Calu3 (cell line): ENCODE data around the gene HPN. TPM values are rescaled to one million over a fixed set of nuclear protein-coding genes. Genes with fewer than 3 reads are reported as not detected.
"Not testable (repeated sequence)": the region's sequence is repeated elsewhere in the genome, so short reads cannot be mapped to it uniquely, and the experiment has no call there.

Source experiments
- BruUV-seq: library from RNA; stranded (reverse); fragments of 400-500 nt; replicated peaks from 2 replicates; lab custom pipeline; 2021; lab: Mats Ljungman, UMichigan
- CTCF ChIA-PET: fragments of 300-600 bp; sonication (Branson Sonifier 250); formaldehyde crosslinking; loops from one replicate; lab custom pipeline; 2022; ENCODE audit warnings: antibody characterized with exemption; lab: Charles Lee
- DNase-seq: peaks from one replicate; pipeline ENCODE4 v3.0.0; 2022
- H3K27ac Mint-ChIP-seq: one replicate; pipeline ENCODE4 v1.8.0; 2022; ENCODE audit warnings: mixed read lengths; ENCODE audit not compliant: unreplicated experiment
- H3K27me3 Mint-ChIP-seq: one replicate; pipeline ENCODE4 v1.8.0; 2022; ENCODE audit warnings: mixed read lengths; ENCODE audit not compliant: unreplicated experiment
- H3K36me3 Mint-ChIP-seq: one replicate; pipeline ENCODE4 v1.8.0; 2022; ENCODE audit warnings: mild to moderate bottlenecking, moderate library complexity, mixed read lengths; ENCODE audit not compliant: insufficient read depth, unreplicated experiment
- H3K4me1 Mint-ChIP-seq: one replicate; pipeline ENCODE4 v1.8.0; 2022; ENCODE audit warnings: mild to moderate bottlenecking, low read depth, mixed read lengths; ENCODE audit not compliant: unreplicated experiment
- H3K4me3 Mint-ChIP-seq: one replicate; pipeline ENCODE4 v1.8.0; 2022; ENCODE audit warnings: mild to moderate bottlenecking, low read depth, moderate library complexity, mixed read lengths; ENCODE audit not compliant: unreplicated experiment
- H3K9me3 Mint-ChIP-seq: one replicate; pipeline ENCODE4 v1.8.0; 2022; ENCODE audit warnings: low read depth, mixed read lengths; ENCODE audit not compliant: unreplicated experiment
- CTCF ChIP-seq: fragments of 200-600 bp; IDR thresholded peaks from one replicate; pipeline ENCODE4 v1.8.0; 2022; ENCODE audit warnings: antibody characterized with exemption; ENCODE audit not compliant: unreplicated experiment
- intact Hi-C: fragments of 100-400 bp; cut with micrococcal nuclease; formaldehyde crosslinking; loops from one replicate; pipeline ENCODE4 v1.10.0; 2022; ENCODE audit not compliant: unreplicated experiment
- total RNA-seq: library from RNA; stranded (reverse); gene quantifications from 2 replicates; pipeline ENCODE4 v1.2.3, GENCODE V29; 2022

HPN gene
- total RNA-seq, 1 experiment from 2014 or later = 1.4 TPM

GRCh38 chr19:34995551-34995950 is 46.0 kb upstream of the HPN start:
- H3K27ac Mint-ChIP-seq = peak overlapping the region; percentile 39
- H3K27me3 Mint-ChIP-seq = no peaks in the 10 kb centered on the region
- no peak overlapping the region for H3K4me3 Mint-ChIP-seq
- peaks cover 28% of the 10 kb centered on the region for H3K36me3 Mint-ChIP-seq
- BruUV-seq = no TSS peak
- no peaks in the 10 kb centered on the region for H3K9me3 Mint-ChIP-seq
- CTCF ChIA-PET = interaction anchor here (0.5 to 1.9 kb wide), 9 partner anchors 11 to 736 kb away, joined by 3 to 8 read pairs (median 5); no protein-coding TSS in a partner anchor
- intact Hi-C loops = no loop called here
- no peak for TF ChIP-seq CTCF
- DNase-seq = peak; percentile 48
- H3K4me1 Mint-ChIP-seq = peaks cover 40% of the 10 kb centered on the region

GRCh38 chr19:34997071-34997617 is 44.4 kb upstream of the HPN start:
- H3K9me3 Mint-ChIP-seq = no peaks in the 10 kb centered on the region
- DNase-seq = no peak
- CTCF ChIA-PET = interaction anchor here (0.7 kb wide), 1 partner anchor 343 kb away, joined by 5 read pairs; no protein-coding TSS in a partner anchor
- H3K27ac Mint-ChIP-seq = no peak overlapping the region
- no peak for TF ChIP-seq CTCF
- H3K27me3 Mint-ChIP-seq = no peaks in the 10 kb centered on the region
- intact Hi-C loops = no loop called here
- no TSS peak for BruUV-seq
- H3K4me1 Mint-ChIP-seq = peaks cover 56% of the 10 kb centered on the region
- H3K36me3 Mint-ChIP-seq = peaks cover 44% of the 10 kb centered on the region
- H3K4me3 Mint-ChIP-seq = no peak overlapping the region

GRCh38 chr19:34998224-34998623 is 43.3 kb upstream of the HPN start:
- intact Hi-C loops, H3K9me3 Mint-ChIP-seq, CTCF ChIA-PET, H3K27me3 Mint-ChIP-seq, BruUV-seq, DNase-seq: not testable (repeated sequence)
- Mint-ChIP-seq H3K36me3 (peaks cover 55% of the 10 kb centered on the region), H3K27ac (peak overlapping the region; percentile 80), H3K4me1 (peaks cover 66% of the 10 kb centered on the region), H3K4me3 (peak overlapping the region; percentile 88)

GRCh38 chr19:34998777-34999497 is 42.6 kb upstream of the HPN start:
- intact Hi-C loops = no loop called here
- peak overlapping the region; percentile 80 for H3K27ac Mint-ChIP-seq

More at GRCh38 chr19:34998777-34999497, 42.6 kb upstream of the HPN start:
- Mint-ChIP-seq H3K27me3 (no peaks in the 10 kb centered on the region), H3K4me3 (peak overlapping the region; percentile 88), H3K9me3 (no peaks in the 10 kb centered on the region), H3K36me3 (peaks cover 61% of the 10 kb centered on the region), H3K4me1 (peaks cover 68% of the 10 kb centered on the region)
- no TSS peak for BruUV-seq
- no peak for DNase-seq
- TF ChIP-seq CTCF = no peak
- CTCF ChIA-PET = interaction anchor here (0.5 to 1.1 kb wide), 5 partner anchors 26 to 495 kb away, joined by 3 to 5 read pairs (median 4); no protein-coding TSS in a partner anchor
